ENCODE data around the gene ZNF444.

DNA sequence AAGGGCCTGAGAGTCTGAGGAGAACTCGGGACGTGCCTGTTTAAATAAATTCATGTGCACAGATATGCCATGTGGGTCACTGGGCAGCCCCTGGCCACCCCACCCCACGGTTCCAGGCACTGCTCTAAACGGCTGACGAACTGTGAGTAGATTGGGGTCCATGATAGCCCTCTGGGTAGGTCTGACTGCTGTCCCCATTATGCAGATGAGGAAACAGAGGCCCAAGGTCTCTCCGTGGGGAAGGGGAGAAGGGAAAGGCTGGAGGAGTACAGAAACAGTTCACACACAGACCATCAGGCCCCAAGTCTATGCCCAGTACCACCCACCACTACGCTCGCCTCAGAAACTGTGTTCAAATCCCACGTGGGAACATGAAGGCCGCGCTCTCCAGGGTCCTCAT, 34.1 kb upstream of the ZNF444 start:
- no peak for TF ChIP-seq SMARCE1 (IDR thresholded peaks at IDR 0.05)
- TF ChIP-seq, protein P1, sequence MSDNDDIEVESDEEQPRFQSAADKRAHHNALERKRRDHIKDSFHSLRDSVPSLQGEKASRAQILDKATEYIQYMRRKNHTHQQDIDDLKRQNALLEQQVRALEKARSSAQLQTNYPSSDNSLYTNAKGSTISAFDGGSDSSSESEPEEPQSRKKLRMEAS (CRISPR knock-in tag; IDR thresholded peaks at IDR 0.05): no peak
- no peak for TF ChIP-seq ZSCAN29 (IDR thresholded peaks at IDR 0.05)
- TF ChIP-seq SMARCA4 (IDR thresholded peaks at IDR 0.05): no peak
- no peak for TF ChIP-seq BHLHE40 (IDR thresholded peaks at IDR 0.05; ENCODE audit: low read length)
- no peak for TF ChIP-seq KLF1 (tag; IDR thresholded peaks at IDR 0.05)
- no peak for TF ChIP-seq CTCF (IDR thresholded peaks at IDR 0.05 in 2 of 3, conservative IDR thresholded peaks at IDR 0.05 in 1 of 3; ENCODE audit: insufficient read depth in 2 of 3, low read depth in 1 of 3, low read length in 3 of 3)
